Cerebellar nuclear complex (tissue), 1 donor: ENCODE data around the gene RBM25.
A peak's percentile ranks its signal among the peaks of the same experiment; 100 is the strongest.
"Not testable (repeated sequence)": the region's sequence is repeated elsewhere in the genome, so short reads cannot be mapped to it uniquely, and the experiment has no call there.

Experiments used
- DNase-seq, 2 experiments: peaks; one replicate each; lab custom pipeline; 2025; lab: John Stamatoyannopoulos, UW

The RBM25 gene

DNA sequence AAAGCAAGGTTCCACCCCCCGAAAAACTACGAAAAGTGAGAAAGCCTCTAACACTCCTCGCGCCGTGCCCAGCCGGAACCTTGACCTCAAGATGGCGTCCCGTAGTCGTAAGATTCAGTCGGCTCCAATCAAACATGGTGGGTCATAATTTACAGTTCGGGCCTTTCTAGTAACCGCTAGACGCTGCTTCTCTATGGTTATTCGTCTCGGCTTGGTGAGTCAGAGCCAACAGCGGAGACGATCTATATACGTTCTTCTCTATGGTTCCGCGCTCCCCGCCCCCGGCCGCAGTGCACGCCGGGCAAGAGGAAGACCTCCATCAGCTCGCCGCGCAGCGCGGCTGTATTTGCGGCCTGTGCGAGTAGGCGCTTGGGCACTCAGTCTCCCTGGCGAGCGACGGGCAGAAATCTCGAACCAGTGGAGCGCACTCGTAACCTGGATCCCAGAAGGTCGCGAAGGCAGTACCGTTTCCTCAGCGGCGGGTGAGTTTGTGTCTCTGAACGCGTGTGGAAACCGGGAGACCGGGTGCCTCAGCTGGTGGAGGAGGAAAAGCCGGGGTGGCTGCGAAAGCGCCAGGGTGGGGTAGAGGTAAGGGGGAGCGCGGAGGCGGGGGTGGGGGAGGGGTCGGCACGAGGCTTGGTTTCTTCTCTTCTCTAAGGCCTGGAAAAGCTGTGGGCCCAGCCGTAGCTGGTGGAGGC is at the start of gene RBM25:
RBM25 (plus strand) TSS at position 311 of the 698 bp plus-strand sequence. CDS start 13,108 bp downstream, outside the sequence.
- DNase-seq = peak; percentile 88 to 92

DNA sequence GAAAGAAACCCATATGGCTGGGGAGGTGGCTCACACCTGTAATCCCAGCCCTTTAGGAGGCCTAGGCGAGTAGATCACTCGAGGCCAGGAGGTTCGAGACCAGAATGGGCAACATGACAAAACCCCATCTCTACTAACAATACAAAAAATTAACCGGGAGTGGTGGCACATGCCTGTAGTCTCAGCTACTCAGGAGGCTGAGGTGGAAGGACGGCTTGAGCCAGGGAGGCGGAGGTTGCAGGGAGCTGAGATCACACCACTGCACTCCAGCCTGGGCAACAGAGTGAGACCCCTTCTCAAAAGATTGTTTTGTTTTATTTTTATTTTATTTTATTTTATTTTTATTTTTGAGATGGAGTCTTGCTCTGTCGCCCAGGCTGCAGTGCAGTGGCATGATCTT is 47.1 kb upstream of the RBM25 start:
- not testable (repeated sequence) for DNase-seq

DNA sequence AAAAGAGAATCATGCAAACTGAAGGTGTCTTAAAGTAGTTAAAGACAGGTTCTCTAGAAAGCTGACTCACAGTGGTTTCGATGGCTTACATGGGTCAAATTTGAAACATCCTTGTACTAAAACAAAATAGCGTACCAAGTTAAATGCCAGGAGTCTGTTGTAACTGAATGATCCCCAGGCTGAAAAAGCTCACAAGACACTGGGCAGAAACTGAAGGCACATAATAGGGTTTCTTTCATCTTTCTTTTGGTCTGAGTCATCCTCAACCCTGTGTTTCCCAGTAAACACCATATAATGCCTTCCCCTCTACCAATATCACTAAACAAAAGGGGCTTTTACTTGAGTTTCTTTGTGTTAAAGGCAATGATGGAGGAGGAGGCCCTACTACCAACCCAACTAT is 44.2 kb upstream of the RBM25 start:
- DNase-seq = no peak

DNA sequence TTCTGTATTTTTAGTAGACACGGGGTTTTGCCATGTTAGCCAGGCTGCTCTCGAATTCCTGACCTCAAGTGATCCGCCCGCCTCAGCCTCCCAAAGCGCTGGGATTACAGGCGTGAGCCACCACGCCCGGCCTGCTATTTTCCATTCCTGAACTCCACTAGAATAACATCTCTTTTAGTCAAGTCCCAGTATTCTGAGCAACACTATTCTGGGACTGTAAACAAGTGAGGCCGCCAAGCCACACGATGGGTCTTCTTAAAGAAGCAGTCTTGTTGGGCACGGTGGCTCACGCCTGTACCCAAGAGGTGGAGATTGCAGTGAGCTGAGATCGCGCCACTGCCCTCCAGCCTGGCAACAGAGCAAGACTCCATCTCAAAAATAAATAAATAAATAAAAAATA is 42.8 kb upstream of the RBM25 start:
- DNase-seq = not testable (repeated sequence)

DNA sequence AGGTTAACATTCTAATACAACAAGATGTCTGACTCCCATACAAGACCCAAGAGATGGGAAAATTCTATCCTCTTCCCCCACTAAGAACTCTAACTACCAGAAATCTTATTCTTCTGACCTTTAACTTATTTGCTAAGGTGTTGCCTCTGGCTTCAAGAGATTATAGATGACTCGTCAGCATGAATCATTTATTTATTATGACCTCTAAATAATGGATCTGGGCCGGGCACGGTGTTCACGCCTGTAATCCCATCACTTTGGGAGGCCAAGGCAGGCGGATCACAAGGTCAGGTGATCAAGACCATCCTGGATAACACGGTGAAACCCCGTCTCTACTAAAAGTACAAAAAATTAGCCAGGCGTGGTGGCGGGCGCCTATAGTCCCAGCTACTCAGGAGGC is 42.3 kb upstream of the RBM25 start:
- not testable (repeated sequence) for DNase-seq

DNA sequence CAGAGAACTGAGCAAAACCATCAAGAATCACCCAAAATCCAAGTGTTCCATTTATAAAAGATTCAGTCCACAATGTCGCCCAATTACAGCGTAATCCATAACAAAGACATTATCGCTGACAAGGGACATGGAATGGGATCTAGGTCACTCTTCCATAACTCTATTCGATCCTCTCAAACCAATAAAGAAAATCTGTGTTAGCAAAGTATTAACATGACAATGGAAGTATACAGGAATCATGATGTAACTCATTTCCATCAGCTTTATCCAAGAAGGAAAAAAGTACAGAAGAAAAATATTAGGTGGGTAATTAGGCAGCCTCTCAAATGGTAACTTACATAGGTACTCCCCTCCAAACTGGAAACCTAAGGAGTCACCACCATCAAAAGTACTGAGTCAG is 36.3 kb upstream of the RBM25 start:
- no peak for DNase-seq

DNA sequence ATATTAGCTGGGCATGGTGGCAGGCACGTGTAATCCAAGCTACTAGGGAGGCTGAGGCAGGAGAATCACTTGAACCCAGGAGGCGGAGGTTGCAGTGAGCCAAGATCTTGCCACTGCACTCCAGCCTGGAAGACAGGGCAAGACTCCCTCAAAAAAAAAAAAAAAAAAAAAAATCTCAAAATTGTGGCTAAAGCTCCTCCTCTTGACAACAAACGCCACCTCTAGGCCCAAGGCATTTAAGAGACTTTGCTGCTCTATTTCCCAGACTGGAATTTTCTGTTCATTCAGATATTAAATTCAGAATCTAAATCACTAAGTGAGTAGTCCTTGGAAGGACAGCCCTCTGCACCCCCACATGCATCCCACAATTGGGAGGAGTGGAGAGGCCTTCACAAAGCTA is 32.8 kb upstream of the RBM25 start:
- no peak for DNase-seq

DNA sequence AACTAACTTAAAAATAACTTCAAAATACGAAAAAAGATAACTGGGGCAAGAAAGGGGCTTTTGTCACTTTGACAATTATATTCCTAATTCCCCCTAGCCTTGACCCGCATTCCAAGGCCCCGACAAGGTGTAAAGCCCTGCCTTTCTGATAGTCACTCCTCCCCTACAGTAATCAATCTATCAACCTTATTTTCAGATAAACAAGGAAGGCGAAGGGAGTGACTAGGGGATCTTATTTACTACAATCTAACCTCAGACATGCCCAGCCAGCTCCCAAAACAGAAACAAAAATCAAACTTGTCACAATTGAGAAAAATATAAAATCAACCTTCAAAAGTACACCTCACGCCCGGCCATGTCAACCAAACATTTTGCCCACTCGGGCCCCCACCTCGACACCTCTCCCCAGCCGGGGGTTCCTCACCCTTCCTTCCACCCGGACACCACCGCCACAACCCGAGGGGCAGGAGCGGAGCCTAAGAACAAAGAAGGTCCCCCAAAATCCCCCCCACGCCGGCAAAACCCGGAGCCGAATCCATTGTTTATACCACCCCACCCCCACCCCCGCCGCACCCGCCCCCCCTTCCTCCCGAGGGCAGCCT is 32.0 kb upstream of the RBM25 start:
- DNase-seq = no peak

DNA sequence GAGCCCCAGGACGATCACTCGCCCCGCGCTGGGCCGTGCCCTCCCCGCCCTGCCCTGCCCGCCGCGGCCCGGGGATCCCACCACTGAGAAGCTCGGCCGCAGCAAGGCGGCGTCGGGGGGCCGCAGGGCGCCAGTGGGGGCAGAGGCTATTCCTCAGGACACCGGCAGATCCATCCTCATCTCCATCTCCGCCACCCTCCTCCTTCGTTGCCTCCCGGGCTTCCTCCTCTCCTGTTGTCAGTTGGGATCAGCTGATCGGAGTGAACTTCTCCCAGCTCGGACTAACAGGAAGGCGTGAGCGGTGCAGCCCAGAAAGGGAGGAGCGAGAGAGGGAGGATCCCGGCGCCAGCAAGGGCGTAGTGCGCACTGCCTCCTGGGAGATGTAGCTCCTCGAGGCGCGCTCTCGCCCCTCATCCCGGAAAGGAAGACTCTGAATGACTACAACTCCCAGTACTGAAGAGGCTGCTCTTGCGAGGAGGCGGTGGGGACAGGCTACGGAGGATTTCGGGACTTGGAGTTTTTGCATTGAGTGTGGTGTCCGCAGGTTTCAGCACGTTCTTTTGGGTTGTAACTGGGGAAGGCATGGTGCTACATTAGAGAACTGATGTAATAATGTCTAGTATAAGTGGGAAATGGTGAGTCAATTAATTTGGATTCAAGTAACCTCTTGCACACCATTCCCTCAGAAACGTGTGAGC is 31.3 kb upstream of the RBM25 start, which contains the start of gene ZFYVE1:
ZFYVE1 (minus strand) TSS at position 262 of the 698 bp plus-strand sequence. CDS start 2,598 bp downstream, outside the sequence.
- DNase-seq = peak; percentile 87 to 95

DNA sequence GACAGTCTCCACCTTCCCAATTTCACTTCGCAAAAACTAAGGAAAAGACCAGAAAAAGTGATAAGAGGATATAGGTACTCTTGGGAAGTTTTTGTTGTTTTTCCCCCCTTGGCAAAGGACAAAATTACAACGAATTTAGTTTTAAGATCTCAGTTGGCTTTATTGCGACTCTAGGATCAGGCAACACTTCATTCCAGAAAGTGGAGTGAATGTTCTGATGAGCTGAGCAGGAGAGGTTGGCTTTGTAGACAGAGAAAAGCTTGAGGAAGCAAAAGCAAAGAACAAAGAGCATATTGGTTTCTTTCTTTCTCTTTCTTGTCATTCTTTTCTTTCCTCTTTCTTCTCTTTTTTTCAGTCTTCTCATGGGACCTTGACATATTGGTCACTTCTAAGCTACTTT is 30.8 kb upstream of the RBM25 start:
- DNase-seq = no peak

DNA sequence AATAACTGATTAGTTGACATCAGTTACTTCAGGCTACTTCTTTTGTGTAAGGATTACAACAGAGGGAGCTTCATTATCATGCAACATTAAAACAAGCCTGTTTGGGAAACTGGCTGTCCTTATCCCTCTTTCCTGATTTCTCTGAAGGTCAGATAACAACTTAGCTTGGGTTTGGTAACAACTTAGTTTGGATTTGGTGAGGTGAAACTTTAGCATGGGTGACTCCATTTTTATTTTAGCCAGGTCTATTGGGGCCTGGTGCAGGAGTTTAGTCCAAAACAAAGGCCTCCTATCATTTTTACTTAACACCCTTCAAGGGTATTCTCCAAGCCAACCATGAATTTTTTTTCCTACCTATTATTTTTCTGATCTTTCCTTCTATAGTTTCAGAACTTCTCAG is 30.4 kb upstream of the RBM25 start:
- no peak for DNase-seq

DNA sequence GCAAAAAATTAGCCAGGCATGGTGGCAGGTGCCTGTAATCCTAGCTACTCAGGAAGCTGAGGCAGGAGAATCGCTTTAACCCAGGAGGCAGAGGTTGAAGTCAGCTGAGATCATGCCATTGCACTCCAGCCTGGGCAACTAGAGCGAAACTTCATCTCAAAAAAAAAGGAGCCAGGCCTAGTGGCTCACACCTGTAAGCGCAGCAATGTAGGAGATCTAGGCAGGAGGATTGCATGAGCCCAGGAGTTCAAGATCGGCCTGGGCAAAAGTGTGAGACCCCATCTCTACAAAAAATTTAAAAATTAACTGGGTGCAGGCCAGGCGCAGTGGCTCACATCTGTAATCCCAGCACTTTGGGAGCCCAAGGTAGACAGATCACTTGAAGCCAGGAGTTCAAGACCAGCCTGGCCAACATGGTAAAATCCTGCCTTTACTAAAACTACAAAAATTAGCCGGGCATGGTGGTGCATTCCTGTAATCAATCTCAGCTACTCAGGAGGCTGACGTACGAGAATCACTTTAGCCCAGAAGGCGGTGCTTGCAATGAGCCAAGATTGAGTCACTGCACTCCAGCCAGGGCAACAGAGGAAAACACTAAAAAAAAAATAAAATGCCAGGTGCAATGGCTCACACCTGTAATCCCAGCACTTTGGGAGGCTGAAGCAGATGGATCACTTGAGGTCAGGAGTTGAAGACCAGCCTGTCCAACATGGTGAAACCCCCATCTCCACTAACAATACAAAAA is 21.5 kb upstream of the RBM25 start:
- DNase-seq = not testable (repeated sequence)

DNA sequence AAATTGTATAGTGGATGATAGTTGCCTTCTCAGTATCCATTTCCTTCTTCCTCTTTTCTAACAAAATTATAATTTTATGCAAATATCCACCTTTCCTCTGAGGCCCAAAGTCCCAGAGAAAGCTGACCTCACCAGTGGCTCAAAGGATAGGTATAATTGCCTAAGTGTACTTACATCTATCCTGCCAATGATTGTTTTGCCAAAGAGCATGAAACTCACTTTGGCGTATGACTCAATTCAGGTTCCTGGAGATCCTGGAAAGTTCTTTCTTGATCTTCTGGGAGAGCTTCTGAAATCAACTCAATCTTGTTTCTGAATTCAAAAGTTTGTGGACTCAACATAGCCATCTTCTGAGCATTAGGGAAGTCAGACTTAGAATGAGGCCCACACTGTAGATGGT is 10.5 kb upstream of the RBM25 start:
- DNase-seq = no peak

DNA sequence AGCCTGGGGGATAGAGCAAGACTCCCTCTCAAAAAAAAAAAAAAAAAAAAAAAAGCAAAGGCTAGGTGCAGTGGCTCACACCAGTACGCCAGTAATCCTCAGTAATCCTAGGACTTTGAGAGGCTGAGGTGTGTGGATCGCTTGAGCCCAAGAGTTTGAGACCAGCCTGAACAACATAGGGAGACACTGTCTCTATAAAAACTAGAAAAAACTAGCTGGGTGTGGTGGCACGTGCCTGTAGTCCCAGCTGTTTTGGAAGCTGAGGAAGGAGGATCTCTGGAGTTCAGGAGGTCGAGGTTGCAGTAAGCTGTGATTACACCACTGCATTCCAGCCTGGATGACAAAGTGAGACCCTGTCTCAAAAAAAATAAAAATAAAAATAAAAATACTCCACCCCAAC is 8.9 kb upstream of the RBM25 start:
- no peak for DNase-seq

DNA sequence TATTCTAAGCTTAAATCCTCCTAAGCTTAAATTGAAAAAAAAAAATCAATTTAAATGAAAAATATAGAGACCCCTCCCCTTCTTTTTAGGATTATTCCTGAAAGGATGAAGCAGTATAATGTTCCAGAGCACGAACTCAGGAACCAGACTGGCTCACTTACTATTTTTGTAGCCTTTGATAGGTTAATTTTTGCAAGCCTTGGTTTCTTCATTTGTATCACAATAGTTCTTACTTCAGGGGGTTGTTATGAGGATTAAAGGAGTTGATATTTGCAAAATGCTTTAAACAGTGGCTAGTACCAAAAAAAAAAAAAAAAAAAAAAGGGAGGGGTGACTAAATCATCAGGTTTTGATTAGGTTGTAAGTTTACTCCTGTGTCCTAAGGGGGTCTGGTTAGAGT is 3.1 kb upstream of the RBM25 start:
- no peak for DNase-seq

DNA sequence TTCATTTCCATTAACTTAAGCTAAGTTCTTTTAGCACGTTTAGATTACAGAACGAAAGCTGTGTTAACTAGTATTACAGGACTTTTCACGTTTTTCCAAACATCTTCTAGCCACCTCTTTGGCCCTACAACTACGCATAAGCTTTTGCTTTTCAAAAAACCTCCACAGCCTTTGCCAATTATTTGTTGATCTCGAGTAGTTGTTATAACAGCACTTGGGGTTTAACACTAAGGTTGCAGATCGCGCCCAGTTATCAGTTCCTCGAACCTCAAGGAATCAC is 450 bp upstream of the RBM25 start:
- no peak for DNase-seq

DNA sequence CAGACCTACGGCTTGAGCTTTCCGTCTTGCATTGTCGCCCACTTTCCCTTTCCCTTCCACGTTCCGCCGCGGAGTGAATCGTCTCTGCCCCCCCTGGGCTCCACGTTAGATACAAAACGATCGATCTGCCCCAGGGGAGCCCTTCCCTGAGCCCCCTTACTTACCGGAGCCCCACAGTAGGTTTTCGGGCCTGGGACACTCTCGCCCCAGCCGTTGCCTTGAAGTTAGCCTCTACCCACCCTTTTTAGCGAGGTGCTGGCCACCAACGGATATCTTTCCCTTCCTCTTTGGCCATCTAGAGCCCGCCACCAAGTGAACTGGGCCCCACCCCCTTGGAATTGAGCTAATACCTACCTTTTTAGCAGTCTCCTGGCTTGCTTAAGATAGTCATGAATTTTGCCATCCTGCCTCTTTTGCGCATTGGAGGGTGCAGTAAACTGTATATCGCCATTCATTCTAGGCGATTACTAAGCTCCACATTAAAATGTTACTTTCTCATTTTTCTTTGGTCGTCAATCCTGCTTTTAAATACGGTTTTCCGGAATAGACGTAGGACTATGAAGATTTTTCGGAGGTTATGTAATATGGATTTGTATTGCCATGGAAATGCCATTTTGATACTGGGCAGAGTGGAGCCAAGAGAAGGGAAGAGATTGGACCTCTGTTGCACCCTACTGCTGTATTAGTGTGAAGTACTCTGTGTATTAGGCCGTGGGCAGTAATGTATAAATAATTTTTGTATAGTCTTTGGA is 764 bp downstream of the RBM25 start:
- DNase-seq = no peak

DNA sequence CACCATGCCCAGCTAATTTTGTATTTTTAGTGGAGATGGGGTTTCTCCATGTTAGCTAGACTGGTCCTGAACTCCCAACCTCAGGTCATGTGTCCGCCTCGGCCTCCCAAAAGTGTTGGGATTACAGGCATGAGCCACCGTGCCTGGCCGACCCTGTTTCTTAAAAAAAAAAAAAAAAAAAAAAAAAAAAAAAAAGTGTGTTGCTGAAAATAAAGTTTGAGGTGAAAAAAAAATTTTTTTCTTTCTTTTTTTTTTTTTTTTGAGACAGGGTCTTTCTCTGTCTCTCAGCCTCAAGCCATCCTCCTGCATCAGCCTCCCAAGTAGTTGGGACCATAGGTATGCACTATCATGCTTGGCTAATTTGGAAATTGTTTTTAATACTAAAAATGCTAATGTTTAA is 11.3 kb downstream of the RBM25 start:
- DNase-seq = no peak

DNA sequence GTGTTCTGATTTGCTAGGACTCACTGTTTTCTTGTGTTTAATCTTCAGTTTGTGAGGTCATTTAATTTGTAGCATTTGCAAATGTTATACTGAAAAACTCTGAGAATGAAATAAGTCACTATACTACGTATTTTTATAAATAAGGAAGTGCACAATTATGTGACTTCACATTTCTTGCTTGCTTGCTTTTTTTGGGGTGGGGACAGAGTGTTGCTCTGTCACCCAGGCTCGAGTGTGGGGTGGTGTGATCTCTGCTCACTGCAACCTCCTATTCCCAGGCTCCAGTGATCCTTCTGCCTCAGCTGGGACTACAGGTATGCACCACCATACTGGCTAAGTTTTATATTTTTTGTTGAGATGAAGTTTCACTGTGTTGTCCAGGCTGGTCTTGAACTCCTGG is 32.7 kb downstream of the RBM25 start:
- DNase-seq = no peak

DNA sequence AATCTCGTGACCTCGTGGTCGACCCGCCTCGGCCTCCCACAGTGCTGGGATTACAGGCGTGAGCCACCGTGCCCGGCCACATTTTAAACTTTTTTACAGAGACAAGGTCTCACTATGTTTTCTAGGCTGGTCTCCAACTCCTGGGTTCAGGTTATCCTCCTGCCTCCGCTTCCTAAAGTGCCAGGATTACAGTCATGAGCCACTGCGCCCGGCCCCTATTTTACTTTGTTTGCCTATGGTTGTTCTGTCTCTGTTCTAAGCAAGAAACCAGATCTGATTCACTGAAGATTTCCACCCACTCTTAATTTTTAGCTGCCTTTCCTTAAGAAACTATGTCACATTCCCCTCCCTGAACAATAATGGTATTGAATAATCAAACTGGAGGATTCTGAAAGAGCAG is 39.1 kb downstream of the RBM25 start:
- DNase-seq = no peak

DNA sequence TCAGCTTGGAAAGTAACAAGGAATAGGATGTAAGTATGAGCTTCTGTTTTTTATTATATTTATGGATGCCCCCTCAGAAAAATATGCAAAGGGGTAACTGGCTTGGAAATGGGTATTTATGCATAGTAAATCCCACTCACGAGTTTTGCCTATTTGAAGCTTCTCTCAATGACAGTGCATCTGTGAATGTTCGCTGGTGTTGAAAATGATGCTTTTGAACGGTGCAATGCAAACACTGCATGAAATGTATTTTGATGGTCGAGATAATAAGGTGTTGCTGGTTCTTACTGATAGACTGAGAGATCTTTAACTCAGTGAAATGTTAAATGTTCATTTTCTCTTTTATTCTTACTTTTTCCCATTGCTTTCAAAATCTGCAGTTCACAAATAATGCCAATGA is 42.0 kb downstream of the RBM25 start:
- DNase-seq = no peak
